Measurements from ENCODE around the gene TMEM250.

DNA sequence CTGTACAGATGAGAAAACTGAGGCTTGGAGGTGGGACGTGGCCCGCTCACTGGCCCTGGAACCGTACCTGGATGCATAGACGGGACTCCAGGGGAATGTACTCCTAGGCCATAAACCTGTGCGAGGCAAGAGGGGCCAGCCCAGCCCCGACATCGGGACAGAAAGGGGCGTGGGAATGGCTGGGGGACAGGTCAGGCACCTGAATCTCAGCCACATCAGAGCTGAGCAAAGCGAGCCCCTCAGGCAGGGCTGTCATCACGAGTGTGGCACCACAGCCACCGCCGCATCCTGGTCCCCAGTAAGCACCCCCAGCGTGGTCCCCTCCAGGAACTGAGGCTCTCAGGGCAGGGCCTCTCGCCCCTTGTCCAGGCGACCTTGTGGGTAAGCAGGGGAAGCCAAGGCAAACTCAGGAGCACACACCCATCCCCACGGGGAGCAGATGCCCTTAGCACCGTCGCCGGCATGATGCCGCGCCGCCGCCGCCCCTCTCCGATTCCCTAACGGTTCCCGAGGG lies 40.1 kb downstream of the TMEM250 start:
- TF ChIP-seq, protein P1, sequence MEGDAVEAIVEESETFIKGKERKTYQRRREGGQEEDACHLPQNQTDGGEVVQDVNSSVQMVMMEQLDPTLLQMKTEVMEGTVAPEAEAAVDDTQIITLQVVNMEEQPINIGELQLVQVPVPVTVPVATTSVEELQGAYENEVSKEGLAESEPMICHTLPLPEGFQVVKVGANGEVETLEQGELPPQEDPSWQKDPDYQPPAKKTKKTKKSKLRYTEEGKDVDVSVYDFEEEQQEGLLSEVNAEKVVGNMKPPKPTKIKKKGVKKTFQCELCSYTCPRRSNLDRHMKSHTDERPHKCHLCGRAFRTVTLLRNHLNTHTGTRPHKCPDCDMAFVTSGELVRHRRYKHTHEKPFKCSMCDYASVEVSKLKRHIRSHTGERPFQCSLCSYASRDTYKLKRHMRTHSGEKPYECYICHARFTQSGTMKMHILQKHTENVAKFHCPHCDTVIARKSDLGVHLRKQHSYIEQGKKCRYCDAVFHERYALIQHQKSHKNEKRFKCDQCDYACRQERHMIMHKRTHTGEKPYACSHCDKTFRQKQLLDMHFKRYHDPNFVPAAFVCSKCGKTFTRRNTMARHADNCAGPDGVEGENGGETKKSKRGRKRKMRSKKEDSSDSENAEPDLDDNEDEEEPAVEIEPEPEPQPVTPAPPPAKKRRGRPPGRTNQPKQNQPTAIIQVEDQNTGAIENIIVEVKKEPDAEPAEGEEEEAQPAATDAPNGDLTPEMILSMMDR (conservative IDR thresholded peaks at IDR 0.05; ENCODE audit: low read depth, low read length), result no peak
- no peak for TF ChIP-seq MXI1 (IDR thresholded peaks at IDR 0.05; ENCODE audit: borderline replicate concordance, low read depth, low read length)

Measured in IMR-90 (cell line).